Lung (tissue), 12 donors: ENCODE results near the gene CLEC4C. TPM values are rescaled to one million over a fixed set of nuclear protein-coding genes. Genes with fewer than 3 reads are reported as not detected.
"Not testable (repeated sequence)": the region's sequence is repeated elsewhere in the genome, so short reads cannot be mapped to it uniquely, and the experiment has no call there.

Source experiments
- ATAC-seq: fragments of 200-7000 bp; cut with Tn5 transposase; one replicate; pipeline ENCODE4 v1.9.1; 2020; ENCODE audit warnings: moderate number of reproducible peaks; ENCODE audit not compliant: insufficient read depth, low FRiP score
- DNase-seq, 3 donors: peaks; one replicate each; pipeline ENCODE4 v3.0.0-alpha.2; 2013 to 2017
- H3K27ac ChIP-seq, 2 donors: one replicate each; pipeline ENCODE4 v1.5.1; 2013; ENCODE audit warnings: mild to moderate bottlenecking in 2 of 2, moderate library complexity in 2 of 2, control low read depth in 1 of 2, inconsistent platforms in 1 of 2, low read depth in 1 of 2, low read length in 1 of 2
- H3K27me3 ChIP-seq, 3 donors: one replicate each; pipeline ENCODE4 v1.5.1; 2013; ENCODE audit warnings: low read length in 2 of 3; ENCODE audit not compliant: control insufficient read depth in 3 of 3, insufficient read depth in 3 of 3
- H3K36me3 ChIP-seq, 4 donors: one replicate each; pipeline ENCODE4 v1.5.1; 2013; ENCODE audit warnings: low read length in 4 of 4, mild to moderate bottlenecking in 1 of 4, moderate library complexity in 1 of 4; ENCODE audit not compliant: control insufficient read depth in 4 of 4, insufficient read depth in 4 of 4
- H3K4me1 ChIP-seq, 5 donors: one replicate each; pipeline ENCODE4 v1.5.1; 2013; ENCODE audit warnings: low read length in 5 of 5, mild to moderate bottlenecking in 2 of 5, moderate library complexity in 1 of 5; ENCODE audit not compliant: control insufficient read depth in 5 of 5, insufficient read depth in 5 of 5
- H3K4me3 ChIP-seq: one replicate; pipeline ENCODE4 v1.5.1; 2013; ENCODE audit warnings: mild to moderate bottlenecking, control low read depth, moderate library complexity
- H3K9ac ChIP-seq, 2 donors: one replicate each; pipeline ENCODE4 v1.5.1; 2013; ENCODE audit warnings: low read length in 2 of 2, control low read depth in 1 of 2; ENCODE audit not compliant: insufficient read depth in 1 of 2
- H3K9me3 ChIP-seq, 4 donors: one replicate each; pipeline ENCODE4 v1.5.1; 2013; ENCODE audit warnings: low read length in 3 of 4, mild to moderate bottlenecking in 1 of 4, moderate library complexity in 1 of 4; ENCODE audit not compliant: control insufficient read depth in 4 of 4, insufficient read depth in 3 of 4
- WGBS, 2 donors: extraction: QIAGEN DNeasy Blood & Tissue Kit; methylation state at CpG; one replicate each; pipeline ENCODE4 v1.1.7; 2013; 5-methylcytosine and 5-hydroxymethylcytosine counted together
- polyA plus RNA-seq, 2 donors: library from polyadenylated mRNA; stranded (reverse); fragments of 200-250 nt; gene quantifications; one replicate each; pipeline ENCODE4 v1.2.1, GENCODE V29; 2013
- total RNA-seq, 2 donors: library from RNA; depleted of rRNA in 1 of 2; stranded (reverse); fragments of >200 nt in 1 of 2; gene quantifications; one replicate each; pipeline ENCODE4 v1.2.1, GENCODE V29; 2014 to 2021
- TF ChIP-seq, protein P1 (sequence below): IDR thresholded peaks from 2 replicates; pipeline ENCODE4 v1.5.1; 2012; ENCODE audit warnings: mild to moderate bottlenecking; ENCODE audit errors: control extremely low read depth, extremely low read depth
- donor health status: control.
- donor health status: control.
- donor health status: Bipolar disorder and iron deficiency.
- donor health status: healthy.
- donor health status: DM: yes; HTN: yes; CAD: no.

The CLEC4C gene
- total and polyA plus RNA-seq, 4 donors, result 0.08 to 0.60 TPM; not detected in 2

DNA sequence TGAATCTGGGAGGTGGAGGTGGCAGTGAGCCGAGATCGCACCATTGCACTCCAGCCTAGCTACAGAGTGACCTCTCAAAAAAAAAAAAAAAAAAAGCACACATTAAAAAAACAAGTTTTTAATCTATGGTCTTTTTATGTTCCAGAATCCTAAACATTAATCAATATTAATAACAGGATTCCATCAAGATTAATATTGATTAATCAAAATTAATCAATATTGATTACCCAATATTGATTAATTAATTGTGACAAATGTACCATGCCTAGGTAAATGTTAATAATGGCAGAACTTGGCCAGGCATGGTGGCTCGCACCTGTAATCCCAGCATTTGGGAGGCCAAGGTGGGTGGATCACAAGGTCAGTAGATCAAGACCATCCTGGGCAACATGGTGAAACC lies 34.1 kb upstream of the CLEC4C start:
- Histone ChIP-seq H3K9me3 (no peaks in the 10 kb centered on the region), H3K4me1 (no peaks in the 10 kb centered on the region), H3K27ac (no peak overlapping the region), H3K4me3 (no peak overlapping the region), H3K36me3 (no peaks in the 10 kb centered on the region), H3K27me3 (no peaks in the 10 kb centered on the region), H3K9ac (no peak overlapping the region)
- no peak for ATAC-seq
- no peak for DNase-seq
- TF ChIP-seq, protein P1, sequence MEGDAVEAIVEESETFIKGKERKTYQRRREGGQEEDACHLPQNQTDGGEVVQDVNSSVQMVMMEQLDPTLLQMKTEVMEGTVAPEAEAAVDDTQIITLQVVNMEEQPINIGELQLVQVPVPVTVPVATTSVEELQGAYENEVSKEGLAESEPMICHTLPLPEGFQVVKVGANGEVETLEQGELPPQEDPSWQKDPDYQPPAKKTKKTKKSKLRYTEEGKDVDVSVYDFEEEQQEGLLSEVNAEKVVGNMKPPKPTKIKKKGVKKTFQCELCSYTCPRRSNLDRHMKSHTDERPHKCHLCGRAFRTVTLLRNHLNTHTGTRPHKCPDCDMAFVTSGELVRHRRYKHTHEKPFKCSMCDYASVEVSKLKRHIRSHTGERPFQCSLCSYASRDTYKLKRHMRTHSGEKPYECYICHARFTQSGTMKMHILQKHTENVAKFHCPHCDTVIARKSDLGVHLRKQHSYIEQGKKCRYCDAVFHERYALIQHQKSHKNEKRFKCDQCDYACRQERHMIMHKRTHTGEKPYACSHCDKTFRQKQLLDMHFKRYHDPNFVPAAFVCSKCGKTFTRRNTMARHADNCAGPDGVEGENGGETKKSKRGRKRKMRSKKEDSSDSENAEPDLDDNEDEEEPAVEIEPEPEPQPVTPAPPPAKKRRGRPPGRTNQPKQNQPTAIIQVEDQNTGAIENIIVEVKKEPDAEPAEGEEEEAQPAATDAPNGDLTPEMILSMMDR, result no peak
- WGBS, 2 donors, result 65 to 84% methylated on average over 3 of the region's 3 CpGs

DNA sequence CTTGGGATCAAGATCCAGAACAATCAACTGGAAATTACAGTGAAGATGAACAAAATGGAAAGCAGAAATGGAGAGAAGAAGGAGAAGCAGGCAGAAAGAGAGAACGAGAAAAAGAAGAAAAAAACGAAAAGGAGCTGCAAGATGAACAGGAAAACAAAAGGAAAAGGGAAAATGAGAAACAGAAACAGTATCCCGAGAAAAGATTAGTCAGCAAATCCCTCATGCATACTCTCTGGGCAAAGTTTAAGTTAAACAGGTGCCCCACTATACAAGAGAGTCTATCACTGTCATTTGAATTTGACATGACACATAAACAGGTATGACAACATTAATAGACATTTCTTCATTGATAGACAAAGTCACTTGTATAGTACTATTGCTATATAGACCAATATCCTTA lies 22.8 kb upstream of the CLEC4C start:
- ATAC-seq, result no peak
- 66 to 70% methylated on average over 3 of the region's 3 CpGs for WGBS, 2 donors
- Histone ChIP-seq H3K4me3 (no peak overlapping the region), H3K36me3 (no peaks in the 10 kb centered on the region), H3K27ac (no peak overlapping the region), H3K27me3 (no peaks in the 10 kb centered on the region), H3K9me3 (no peaks in the 10 kb centered on the region), H3K4me1 (no peaks in the 10 kb centered on the region), H3K9ac (no peak overlapping the region)
- TF ChIP-seq, protein P1, result no peak
- no peak for DNase-seq

GRCh38 chr12:7758766-7759140 lies 11.6 kb upstream of the CLEC4C start:
- Histone ChIP-seq H3K36me3 (no peaks in the 10 kb centered on the region), H3K9ac (peak overlapping the region in 1 of 2 donors; percentile 59), H3K27ac (no peak overlapping the region), H3K4me1 (peaks cover 0 to 5% (median 0%) of the 10 kb centered on the region in 5 donors), H3K27me3 (no peaks in the 10 kb centered on the region), H3K4me3 (no peak overlapping the region), H3K9me3 (no peaks in the 10 kb centered on the region)
- TF ChIP-seq, protein P1, result no peak
- WGBS, 2 donors, result 41 to 44% methylated on average over 9 of the region's 9 CpGs
- DNase-seq (peak in 2 of 3 donors; percentile 8 to 29), ATAC-seq (no peak)

GRCh38 chr12:7756993-7757392 lies 9.8 kb upstream of the CLEC4C start:
- TF ChIP-seq, protein P1, result no peak
- no peaks in the 10 kb centered on the region for H3K27me3 ChIP-seq
- no peaks in the 10 kb centered on the region for H3K36me3 ChIP-seq
- H3K4me3 ChIP-seq, result no peak overlapping the region
- no peak overlapping the region for H3K27ac ChIP-seq
- WGBS, 2 donors, result 64 to 67% methylated on average over 2 of the region's 2 CpGs
- DNase-seq, result no peak
- no peaks in the 10 kb centered on the region for H3K9me3 ChIP-seq
- no peak overlapping the region for H3K9ac ChIP-seq
- ATAC-seq, result no peak
- peaks cover 0 to 5% (median 0%) of the 10 kb centered on the region in 5 donors for H3K4me1 ChIP-seq

- not testable (repeated sequence) for ATAC-seq, DNase-seq, H3K9me3 ChIP-seq, H3K27me3 ChIP-seq, H3K4me1 ChIP-seq, H3K36me3 ChIP-seq, H3K27ac ChIP-seq, H3K9ac ChIP-seq, H3K4me3 ChIP-seq
- 83 to 86% methylated on average over 9 of the region's 9 CpGs for WGBS, 2 donors
Observed at GRCh38 chr12:7755668-7756067, 8.5 kb upstream of the CLEC4C start.
